Amniotic stem cell (primary cell): Measurements from ENCODE around the gene NEUROD2.

ENCODE experiments used
- DNase-seq: peaks from one replicate; lab custom pipeline; 2025; lab: John Stamatoyannopoulos, UW

The NEUROD2 gene

GRCh38 chr17:39618246-39618913, 10.7 kb upstream of the NEUROD2 start:
- DNase-seq, result no peak

GRCh38 chr17:39617446-39618245, 9.9 kb upstream of the NEUROD2 start:
- no peak for DNase-seq

- no peak for DNase-seq
Measured at GRCh38 chr17:39617100-39617445, 9.4 kb upstream of the NEUROD2 start.

GRCh38 chr17:39615434-39615833, 7.7 kb upstream of the NEUROD2 start:
- no peak for DNase-seq

GRCh38 chr17:39614545-39615157, 6.9 kb upstream of the NEUROD2 start:
- no peak for DNase-seq

- DNase-seq, result no peak
Measured at GRCh38 chr17:39612935-39613464, 5.3 kb upstream of the NEUROD2 start.

- DNase-seq, result no peak
Measured at GRCh38 chr17:39612291-39612894, 4.7 kb upstream of the NEUROD2 start.

- DNase-seq, result no peak
Measured at GRCh38 chr17:39611401-39612112, 3.8 kb upstream of the NEUROD2 start.

- DNase-seq, result no peak
Measured at GRCh38 chr17:39609416-39610025, 1.8 kb upstream of the NEUROD2 start.

- no peak for DNase-seq
Measured at GRCh38 chr17:39608142-39608981, 642 bp upstream of the NEUROD2 start.

- no peak for DNase-seq
Measured at GRCh38 chr17:39607057-39607850, 466 bp downstream of the NEUROD2 start.

GRCh38 chr17:39606434-39607056, 1.2 kb downstream of the NEUROD2 start:
- no peak for DNase-seq

GRCh38 chr17:39605492-39606433, 2.0 kb downstream of the NEUROD2 start:
- DNase-seq, result no peak

GRCh38 chr17:39604911-39605491, 2.7 kb downstream of the NEUROD2 start:
- DNase-seq, result no peak

GRCh38 chr17:39603304-39604016, 4.3 kb downstream of the NEUROD2 start:
- no peak for DNase-seq

GRCh38 chr17:39602533-39603303, 5.0 kb downstream of the NEUROD2 start:
- DNase-seq, result no peak
